ENCODE data around the gene ADRB2. TPM values are rescaled to one million over a fixed set of nuclear protein-coding genes. Genes with fewer than 3 reads are reported as not detected.

Gene ADRB2
- polyA plus RNA-seq, 2 of the 4 experiments (the other 2 are of a cell fraction): 0.18 to 0.34 TPM

DNA sequence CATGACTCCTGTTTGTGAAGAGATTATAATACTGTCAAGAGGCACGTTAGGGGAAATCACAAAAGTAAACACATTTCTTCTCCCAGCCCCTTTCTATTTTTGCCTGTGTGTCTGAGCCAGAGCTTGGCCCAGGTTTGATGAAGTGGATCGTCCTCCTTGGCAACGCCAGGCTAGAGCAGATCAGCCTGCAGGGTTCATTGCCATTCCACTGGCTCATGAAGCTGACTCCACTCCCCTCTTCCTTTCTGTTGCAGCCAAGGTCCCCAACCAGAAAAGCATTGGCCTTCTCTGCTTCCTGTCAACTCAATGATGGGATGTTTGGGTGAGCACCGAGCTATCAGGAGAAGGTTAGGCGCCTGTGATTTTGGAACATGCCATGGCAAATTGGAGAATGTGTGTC, 3.3 kb downstream of the ADRB2 start:
- no peak for TF ChIP-seq KDM1A (IDR thresholded peaks at IDR 0.05; ENCODE audit: low read depth)
- no peak for TF ChIP-seq POLR2AphosphoS2 (conservative IDR thresholded peaks at IDR 0.05; ENCODE audit: low read length)
- no peak for TF ChIP-seq RCOR1 (IDR thresholded peaks at IDR 0.05; ENCODE audit: low read depth, low read length)
- no peak for TF ChIP-seq POLR2A (IDR thresholded peaks at IDR 0.05; ENCODE audit: low read length)
- no peak for TF ChIP-seq ZSCAN20 (CRISPR knock-in tag; IDR thresholded peaks at IDR 0.05)
- no peak for TF ChIP-seq CHD2 (IDR thresholded peaks at IDR 0.05; ENCODE audit: low read length, partially characterized antibody)
- TF ChIP-seq ESRRA (IDR thresholded peaks at IDR 0.05; ENCODE audit: borderline replicate concordance, low read length): no peak
- TF ChIP-seq RFX5 (IDR thresholded peaks at IDR 0.05): no peak
- TF ChIP-seq USF2 (IDR thresholded peaks at IDR 0.05): no peak
- TF ChIP-seq TP53 (CRISPR knock-in tag; IDR thresholded peaks at IDR 0.05): no peak
- TF ChIP-seq, protein P1, sequence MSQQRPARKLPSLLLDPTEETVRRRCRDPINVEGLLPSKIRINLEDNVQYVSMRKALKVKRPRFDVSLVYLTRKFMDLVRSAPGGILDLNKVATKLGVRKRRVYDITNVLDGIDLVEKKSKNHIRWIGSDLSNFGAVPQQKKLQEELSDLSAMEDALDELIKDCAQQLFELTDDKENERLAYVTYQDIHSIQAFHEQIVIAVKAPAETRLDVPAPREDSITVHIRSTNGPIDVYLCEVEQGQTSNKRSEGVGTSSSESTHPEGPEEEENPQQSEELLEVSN (IDR thresholded peaks at IDR 0.05; ENCODE audit: borderline replicate concordance, low read depth): no peak
- no peak for TF ChIP-seq NR3C1 (IDR thresholded peaks at IDR 0.05)
- TF ChIP-seq RARB (CRISPR knock-in tag; IDR thresholded peaks at IDR 0.05): no peak
- CTCF ChIA-PET: interaction anchor here (0.5 to 1.8 kb wide), 8 partner anchors 9 to 285 kb away, joined by 3 to 7 read pairs (median 4); no protein-coding TSS in a partner anchor
- DNase-seq (ENCODE audit: low read depth in 1 of 2, low spot score in 1 of 2) (no peak), FAIRE-seq (no peak), ATAC-seq (no peak)
- POLR2A ChIA-PET: no interaction called here
- no peaks in the 10 kb centered on the region for H3K9me3 ChIP-seq
- no peak overlapping the region for H3K4me2 ChIP-seq
- 63% methylated on average over 5 of the region's 5 CpGs for WGBS (ENCODE audit: missing lambda C conversion rate)
- H3K4me3 ChIP-seq: no peak overlapping the region
- 0 out of 3 replicates have a peak, but pooled peaks cover 4% of the 10 kb centered on the region for H3K4me1 ChIP-seq
- no peak overlapping the region for H3K27ac ChIP-seq

- ATAC-seq (no peak), FAIRE-seq (no peak), DNase-seq (ENCODE audit: low read depth in 1 of 2, low spot score in 1 of 2) (no peak)
- TF ChIP-seq MYC (IDR thresholded peaks at IDR 0.05; ENCODE audit: borderline replicate concordance, low read length) (no peak), CHD2 (IDR thresholded peaks at IDR 0.05; ENCODE audit: low read length, partially characterized antibody) (no peak), SREBF2 (IDR thresholded peaks at IDR 0.05) (no peak)
- Histone ChIP-seq H3K4me1 (0 out of 3 replicates have a peak, but pooled peaks cover 4% of the 10 kb centered on the region), H3K9me3 (no peaks in the 10 kb centered on the region), H3K4me2 (no peak overlapping the region), H3K27ac (no peak overlapping the region), H3K4me3 (no peak overlapping the region)
- ChIA-PET POLR2A (no interaction called here), CTCF (interaction anchor here (0.9 to 1.8 kb wide), 7 partner anchors 9 to 285 kb away, joined by 3 to 7 read pairs (median 4); no protein-coding TSS in a partner anchor)
- WGBS (ENCODE audit: missing lambda C conversion rate): 50% methylated on average over 2 of the region's 2 CpGs
Observed at GRCh38 chr5:148830211-148830610, 3.8 kb downstream of the ADRB2 start.

DNA sequence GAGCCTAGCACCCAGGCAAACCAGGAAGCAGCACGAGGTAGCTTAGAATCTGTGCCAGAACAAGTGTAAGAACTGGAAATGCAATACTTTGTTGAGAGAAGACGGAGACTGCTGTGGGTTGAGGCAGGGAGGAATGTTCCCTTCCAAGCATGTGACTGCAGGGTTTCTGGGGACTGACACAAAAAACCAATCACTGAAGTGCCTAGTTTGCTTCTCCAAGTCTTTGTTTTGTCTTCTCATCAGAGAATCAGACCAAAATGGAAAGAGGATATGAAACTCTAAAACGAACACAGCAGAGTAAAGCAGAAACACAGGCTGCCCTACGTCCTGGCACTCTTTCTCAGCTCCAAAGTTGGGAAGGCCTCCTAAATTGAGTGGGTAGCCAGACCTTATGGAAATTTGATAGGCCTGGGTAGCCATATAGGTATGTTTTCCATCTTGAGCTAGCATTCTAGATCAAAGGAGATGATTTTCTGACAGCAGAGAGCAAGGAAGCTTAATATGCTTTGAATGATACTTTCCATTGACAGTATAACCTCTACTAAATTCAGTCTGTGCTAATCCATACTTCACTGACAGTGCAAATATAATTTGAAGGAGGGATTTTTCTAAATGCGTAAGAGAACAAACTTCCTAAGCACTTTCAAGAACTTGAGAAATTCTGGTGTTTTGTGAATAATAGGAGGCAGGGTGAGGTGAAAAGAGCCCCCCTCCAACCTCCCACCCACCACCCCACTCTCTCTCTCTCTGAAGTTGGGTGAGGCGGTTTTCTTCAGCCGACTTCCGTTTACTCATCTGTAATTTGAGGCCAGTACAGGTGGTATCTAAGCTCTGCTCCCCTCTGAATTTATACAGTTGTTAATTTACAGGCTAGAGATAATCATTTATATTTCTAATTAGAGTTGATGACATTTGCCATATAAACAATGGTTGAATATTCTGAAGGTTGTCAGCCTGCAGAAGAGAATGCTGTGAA, 5.5 kb downstream of the ADRB2 start:
- DNase-seq (ENCODE audit: low read depth in 1 of 2, low spot score in 1 of 2): no peak
- TF ChIP-seq, protein P2, sequence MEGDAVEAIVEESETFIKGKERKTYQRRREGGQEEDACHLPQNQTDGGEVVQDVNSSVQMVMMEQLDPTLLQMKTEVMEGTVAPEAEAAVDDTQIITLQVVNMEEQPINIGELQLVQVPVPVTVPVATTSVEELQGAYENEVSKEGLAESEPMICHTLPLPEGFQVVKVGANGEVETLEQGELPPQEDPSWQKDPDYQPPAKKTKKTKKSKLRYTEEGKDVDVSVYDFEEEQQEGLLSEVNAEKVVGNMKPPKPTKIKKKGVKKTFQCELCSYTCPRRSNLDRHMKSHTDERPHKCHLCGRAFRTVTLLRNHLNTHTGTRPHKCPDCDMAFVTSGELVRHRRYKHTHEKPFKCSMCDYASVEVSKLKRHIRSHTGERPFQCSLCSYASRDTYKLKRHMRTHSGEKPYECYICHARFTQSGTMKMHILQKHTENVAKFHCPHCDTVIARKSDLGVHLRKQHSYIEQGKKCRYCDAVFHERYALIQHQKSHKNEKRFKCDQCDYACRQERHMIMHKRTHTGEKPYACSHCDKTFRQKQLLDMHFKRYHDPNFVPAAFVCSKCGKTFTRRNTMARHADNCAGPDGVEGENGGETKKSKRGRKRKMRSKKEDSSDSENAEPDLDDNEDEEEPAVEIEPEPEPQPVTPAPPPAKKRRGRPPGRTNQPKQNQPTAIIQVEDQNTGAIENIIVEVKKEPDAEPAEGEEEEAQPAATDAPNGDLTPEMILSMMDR (IDR thresholded peaks at IDR 0.05): no peak
- no peak for TF ChIP-seq HEYL (CRISPR knock-in tag; IDR thresholded peaks at IDR 0.05)
- no peak for TF ChIP-seq CBX8 (IDR thresholded peaks at IDR 0.05)
- no peak for TF ChIP-seq SREBF2 (IDR thresholded peaks at IDR 0.05)
- TF ChIP-seq EP300 (IDR thresholded peaks at IDR 0.05): no peak
- TF ChIP-seq HOXB13 (CRISPR knock-in tag; IDR thresholded peaks at IDR 0.05; ENCODE audit: low read depth): no peak
- no peak for TF ChIP-seq KDM5A (IDR thresholded peaks at IDR 0.05)
- no peak for TF ChIP-seq RCOR1 (IDR thresholded peaks at IDR 0.05; ENCODE audit: low read depth, low read length)
- no peak for TF ChIP-seq HOXB5 (CRISPR knock-in tag; IDR thresholded peaks at IDR 0.05)
- H3K27ac ChIP-seq: no peak overlapping the region
- no peaks in the 10 kb centered on the region for H3K9me3 ChIP-seq
- no peak overlapping the region for H3K4me3 ChIP-seq
- POLR2A ChIA-PET: no interaction called here
- 59% methylated on average over 8 of the region's 8 CpGs for WGBS (ENCODE audit: missing lambda C conversion rate)
- ATAC-seq: no peak
- H3K4me2 ChIP-seq: no peak overlapping the region
- no peak for FAIRE-seq
- H3K4me1 ChIP-seq: 0 out of 3 replicates have a peak, but pooled peaks cover 2% of the 10 kb centered on the region
- CTCF ChIA-PET: interaction anchor here (0.9 to 1.2 kb wide), 2 partner anchors 21 to 95 kb away, joined by 3 to 4 read pairs; no protein-coding TSS in a partner anchor

Data from A549 (cell line).